HG02973 (cell line): ENCODE data around the gene TMEM117.
"Not testable (repeated sequence)": the region's sequence is repeated elsewhere in the genome, so short reads cannot be mapped to it uniquely, and the experiment has no call there.

Source experiments
- ATAC-seq: cut with Tn5 transposase; IDR thresholded peaks from one replicate; pipeline ENCODE4 v1.9.1; 2021; ENCODE audit warnings: moderate library complexity; ENCODE audit not compliant: unreplicated experiment

The TMEM117 gene

GRCh38 chr12:44193281-44193680 is 357.4 kb downstream of the TMEM117 start:
- ATAC-seq = peak; percentile 100

- ATAC-seq = not testable (repeated sequence)
Measured at GRCh38 chr12:44195719-44196118, 359.8 kb downstream of the TMEM117 start.

- ATAC-seq = no peak
Measured at GRCh38 chr12:44206045-44206444, 370.2 kb downstream of the TMEM117 start.

- ATAC-seq = no peak
Measured at GRCh38 chr12:44217146-44217883, 381.4 kb downstream of the TMEM117 start.

GRCh38 chr12:44223736-44224135 is 387.9 kb downstream of the TMEM117 start:
- no peak for ATAC-seq

- no peak for ATAC-seq
Measured at GRCh38 chr12:44224399-44225148, 388.7 kb downstream of the TMEM117 start.

GRCh38 chr12:44225149-44225510 is 389.2 kb downstream of the TMEM117 start:
- ATAC-seq = no peak

- no peak for ATAC-seq
Measured at GRCh38 chr12:44227616-44228015, 391.7 kb downstream of the TMEM117 start.

GRCh38 chr12:44229846-44230245 is 394.0 kb downstream of the TMEM117 start:
- no peak for ATAC-seq

- ATAC-seq = no peak
Measured at GRCh38 chr12:44235674-44236073, 399.8 kb downstream of the TMEM117 start.

- no peak for ATAC-seq
Measured at GRCh38 chr12:44240186-44240585, 404.3 kb downstream of the TMEM117 start.

- ATAC-seq = no peak
Measured at GRCh38 chr12:44245932-44246331, 410.1 kb downstream of the TMEM117 start.

- no peak for ATAC-seq
Measured at GRCh38 chr12:44246482-44247105, 410.7 kb downstream of the TMEM117 start.

- ATAC-seq = no peak
Measured at GRCh38 chr12:44247588-44247987, 411.7 kb downstream of the TMEM117 start.

GRCh38 chr12:44248436-44248835 is 412.6 kb downstream of the TMEM117 start:
- no peak for ATAC-seq

GRCh38 chr12:44250440-44250839 is 414.6 kb downstream of the TMEM117 start:
- not testable (repeated sequence) for ATAC-seq

GRCh38 chr12:44253338-44253856 is 417.5 kb downstream of the TMEM117 start:
- ATAC-seq = no peak

- ATAC-seq = no peak
Measured at GRCh38 chr12:44258246-44258645, 422.4 kb downstream of the TMEM117 start.

GRCh38 chr12:44259890-44260289 is 424.0 kb downstream of the TMEM117 start:
- no peak for ATAC-seq

- no peak for ATAC-seq
Measured at GRCh38 chr12:44260581-44260980, 424.7 kb downstream of the TMEM117 start.

- no peak for ATAC-seq
Measured at GRCh38 chr12:44285321-44285960, 449.6 kb downstream of the TMEM117 start.
